Epithelial cell of proximal tubule (primary cell): ENCODE results near the gene SPAG5. TPM values are rescaled to one million over a fixed set of nuclear protein-coding genes. Genes with fewer than 3 reads are reported as not detected.

Experiments
- DNase-seq: peaks from one replicate; pipeline ENCODE4 v3.0.0-alpha.2; 2011; ENCODE audit warnings: low read depth
- H3K4me3 ChIP-seq: 2 replicates; pipeline ENCODE4 v1.5.1; 2011; ENCODE audit warnings: low read depth, mild to moderate bottlenecking, low read length
- CTCF ChIP-seq: conservative IDR thresholded peaks from 2 replicates; pipeline ENCODE4 v1.5.1; 2012; ENCODE audit warnings: low read depth, mild to moderate bottlenecking, low read length
- total RNA-seq: library from RNA; depleted of rRNA; stranded (reverse); fragments of >200 nt; gene quantifications from 2 replicates; pipeline ENCODE4 v1.2.3, GENCODE V29; 2015

The SPAG5 gene
- total RNA-seq, 1 donor from 2014 or later, result 104 TPM

- no peak overlapping the region for H3K4me3 ChIP-seq
- TF ChIP-seq CTCF, result no peak
Observed at GRCh38 chr17:28618464-28618863, 19.6 kb upstream of the SPAG5 start.

DNA sequence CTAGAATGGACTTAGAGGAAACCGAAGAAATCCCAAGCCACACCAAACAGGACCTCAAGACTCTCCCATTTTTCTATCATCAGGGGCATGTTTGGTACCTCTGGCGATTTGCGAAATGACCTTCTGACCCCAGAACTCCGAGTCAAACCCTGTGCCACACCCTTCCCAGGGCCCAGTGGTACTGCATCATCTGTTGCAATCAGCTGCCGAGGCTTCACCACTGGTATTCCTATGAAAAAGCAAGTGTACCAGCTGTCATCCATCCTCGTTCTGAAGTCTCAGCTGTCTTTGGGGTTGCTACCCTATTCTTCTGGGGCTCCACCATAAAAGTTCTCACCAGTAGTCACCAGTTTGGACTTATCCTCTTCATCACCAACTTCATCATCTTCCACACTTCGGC lies 17.5 kb upstream of the SPAG5 start:
- H3K4me3 ChIP-seq, result no peak overlapping the region
- no peak for TF ChIP-seq CTCF
- no peak for DNase-seq

More at GRCh38 chr17:28618464-28618863, 19.6 kb upstream of the SPAG5 start:
- DNase-seq, result no peak

DNA sequence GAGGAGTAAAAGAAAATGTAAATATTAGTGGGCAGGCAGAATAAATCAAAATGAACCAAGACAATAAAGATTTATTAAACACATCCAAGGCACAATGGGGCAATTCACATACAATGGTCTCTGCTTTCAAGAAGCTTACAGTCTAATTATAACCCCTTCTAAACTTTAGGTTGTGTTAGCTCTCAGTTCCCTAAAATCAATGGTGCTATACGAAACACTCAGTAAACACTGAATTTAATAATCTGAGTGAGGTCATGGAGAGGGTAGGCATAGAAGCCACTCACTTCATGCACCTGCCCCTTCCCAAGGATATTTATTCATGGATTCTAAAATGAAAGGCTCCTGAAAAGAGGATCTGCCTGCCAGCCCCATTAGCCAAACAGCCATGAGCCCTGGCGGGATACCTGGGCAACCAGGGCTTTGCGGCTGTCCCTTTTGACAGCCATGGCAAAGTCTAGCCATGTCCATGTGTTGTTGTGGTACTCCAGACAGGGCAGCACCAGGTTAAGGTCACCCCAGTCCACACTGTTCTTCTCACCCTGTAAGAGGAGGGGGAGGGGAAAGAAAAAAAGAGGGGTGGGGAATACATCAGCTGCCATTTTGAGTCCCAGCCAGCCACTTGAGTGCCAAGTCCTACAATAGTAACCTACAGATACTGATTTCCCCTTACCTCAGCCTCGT lies 16.6 kb upstream of the SPAG5 start:
- TF ChIP-seq CTCF, result no peak
- no peak for DNase-seq
- no peak overlapping the region for H3K4me3 ChIP-seq

DNA sequence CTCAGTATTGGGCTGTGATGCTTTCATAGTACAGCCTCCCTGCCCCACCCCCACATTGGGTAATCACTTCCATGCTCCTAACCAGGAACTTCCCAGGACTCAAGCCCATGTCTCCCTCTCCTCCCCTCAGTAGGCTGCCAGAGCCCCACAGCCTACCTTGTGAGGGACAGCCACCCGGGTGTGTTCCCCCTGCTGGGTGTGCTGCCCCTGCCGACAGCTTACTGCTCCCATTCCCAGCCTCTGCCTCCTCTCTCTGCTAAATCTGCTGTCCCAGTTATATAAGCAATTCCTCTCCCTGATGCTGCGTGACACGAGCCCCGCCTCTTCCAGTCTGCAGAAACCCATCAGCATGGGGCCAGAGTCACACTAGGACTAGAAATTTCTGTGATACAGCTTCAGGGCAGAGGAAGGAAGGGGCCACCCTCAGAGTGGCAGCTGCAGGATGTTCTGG lies 15.1 kb upstream of the SPAG5 start, which contains the start of gene RSKR:
Gene RSKR, minus strand, starts transcription at position 255 of the 451 bp plus-strand sequence. Its CDS starts 24 bp downstream, at position 231.
- TF ChIP-seq CTCF, result no peak
- H3K4me3 ChIP-seq, result no peak within 1 kb of the TSS
- DNase-seq, result no peak

DNA sequence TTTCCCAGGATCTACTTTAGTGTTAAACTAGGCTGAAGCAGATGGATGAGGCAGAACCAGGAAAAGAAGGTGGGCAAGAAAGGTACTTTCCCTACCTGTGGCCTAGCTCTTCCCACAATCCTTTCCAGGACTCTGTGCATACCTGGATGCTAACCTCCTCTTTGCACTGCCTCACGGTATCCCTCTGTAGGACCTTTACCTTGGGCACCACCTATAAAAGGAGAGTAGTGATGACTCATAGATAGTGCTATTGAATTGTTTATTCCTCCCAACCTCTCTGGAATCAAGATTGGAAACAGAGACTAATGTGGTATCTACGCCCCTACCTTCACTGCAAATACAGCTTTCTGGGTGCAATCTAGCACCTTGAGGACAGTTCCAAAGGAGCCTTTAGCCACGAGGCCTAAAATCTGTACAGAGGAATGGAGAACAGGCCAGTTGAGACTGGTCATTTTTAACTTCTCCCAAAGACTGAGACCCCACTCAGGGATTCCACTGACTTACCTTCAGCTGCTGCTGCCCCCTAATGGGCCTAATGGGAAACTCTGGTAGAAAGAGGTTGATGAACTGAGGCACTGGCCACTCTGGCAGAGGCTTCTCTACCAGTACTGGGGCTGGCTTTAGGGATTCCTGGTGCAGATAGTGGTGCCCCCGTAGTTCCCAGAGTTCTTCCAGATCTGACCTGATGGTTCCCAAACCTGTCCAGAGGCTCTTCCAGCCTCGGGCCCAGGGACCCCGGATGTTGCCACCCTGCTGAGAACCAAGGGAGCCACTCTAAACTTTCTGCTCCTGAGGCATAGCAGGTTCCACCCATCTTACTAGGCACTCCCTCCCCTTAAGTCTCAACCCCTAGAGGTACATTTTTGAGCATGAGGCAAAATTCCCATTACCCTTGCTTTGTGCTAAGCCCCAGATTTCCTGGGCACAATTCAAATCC lies 14.4 kb upstream of the SPAG5 start:
- peak; percentile 78 for TF ChIP-seq CTCF
- no peak for DNase-seq
- no peak overlapping the region for H3K4me3 ChIP-seq

DNA sequence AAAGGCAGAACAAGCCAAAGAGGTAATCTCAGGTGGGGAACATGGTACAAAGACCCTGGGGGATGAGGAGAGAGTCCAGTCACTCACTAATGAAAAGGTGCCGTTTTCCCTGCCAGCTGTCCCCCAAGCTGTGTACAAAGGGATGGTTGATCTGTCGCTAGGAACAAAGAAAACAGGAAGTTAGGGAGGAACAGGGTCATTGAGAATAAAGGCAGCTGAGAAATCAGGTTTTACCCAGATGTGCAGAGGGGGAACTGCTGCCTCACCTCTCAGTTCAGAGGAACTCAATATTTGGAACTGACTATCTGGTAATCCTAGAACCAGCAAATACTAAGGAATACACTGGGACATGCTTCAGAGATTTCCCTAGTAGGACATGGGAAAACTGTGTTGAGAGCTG lies 13.7 kb upstream of the SPAG5 start:
- no peak for DNase-seq
- no peak overlapping the region for H3K4me3 ChIP-seq
- no peak for TF ChIP-seq CTCF
